ENCODE results near the gene MOK.

GRCh38 chr14:102222009-102222575 lies 82.9 kb downstream of the MOK start:
- TF ChIP-seq CTCF (conservative IDR thresholded peaks at IDR 0.05 in 1 of 2, IDR thresholded peaks at IDR 0.05 in 1 of 2; ENCODE audit: low read depth in 1 of 2, low read length in 2 of 2) (no peak), EZH2 (IDR thresholded peaks at IDR 0.05; ENCODE audit: low read length, missing control alignments) (no peak)
